Measurements from ENCODE around the gene ALAS1. TPM values are rescaled to one million over a fixed set of nuclear protein-coding genes. Genes with fewer than 3 reads are reported as not detected.
"Not testable (repeated sequence)": the region's sequence is repeated elsewhere in the genome, so short reads cannot be mapped to it uniquely, and the experiment has no call there.

ALAS1 gene
- total RNA-seq, 1 experiment from 2014 or later = 58.6 TPM

GRCh38 chr3:52176951-52177700, 20.8 kb upstream of the ALAS1 start:
- no peak overlapping the region for H3K27ac ChIP-seq (ENCODE audit: low read depth, low read length, poor library complexity, severe bottlenecking)
- ChIA-PET POLR2A (ENCODE audit: low non-redundant PET) (no interaction called here), CTCF (no interaction called here)
- H3K36me3 ChIP-seq (ENCODE audit: insufficient read depth, low read length, poor library complexity, severe bottlenecking) = no peaks in the 10 kb centered on the region
- no TSS peak for BruUV-seq (replicated peaks)
- H3K27me3 ChIP-seq (replicated peaks; ENCODE audit: insufficient read depth, low read depth, low read length, poor library complexity) = no peaks in the 10 kb centered on the region
- no peak for TF ChIP-seq CTCF (conservative IDR thresholded peaks at IDR 0.05; ENCODE audit: low read depth, low read length)
- TF ChIP-seq EZH2 (IDR thresholded peaks at IDR 0.05; ENCODE audit: borderline replicate concordance, low read depth, low read length, poor library complexity, severe bottlenecking) = no peak
- H3K9me3 ChIP-seq (ENCODE audit: low read depth, low read length, poor library complexity, severe bottlenecking) = no peaks in the 10 kb centered on the region
- intact Hi-C loops (cut with micrococcal nuclease; ENCODE audit: unreplicated experiment) = no loop called here
- H3K4me1 ChIP-seq (ENCODE audit: insufficient read depth, low read length, poor library complexity, severe bottlenecking) = no peaks in the 10 kb centered on the region
- no peak overlapping the region for H3K4me3 ChIP-seq (ENCODE audit: low read depth, low read length, poor library complexity, severe bottlenecking)
- no peak for DNase-seq (ENCODE audit: low spot score)

- Histone ChIP-seq H3K4me1 (ENCODE audit: insufficient read depth, low read length, poor library complexity, severe bottlenecking) (no peaks in the 10 kb centered on the region), H3K4me3 (ENCODE audit: low read depth, low read length, poor library complexity, severe bottlenecking) (no peak overlapping the region), H3K27ac (ENCODE audit: low read depth, low read length, poor library complexity, severe bottlenecking) (no peak overlapping the region), H3K9me3 (ENCODE audit: low read depth, low read length, poor library complexity, severe bottlenecking) (no peaks in the 10 kb centered on the region), H3K36me3 (ENCODE audit: insufficient read depth, low read length, poor library complexity, severe bottlenecking) (no peaks in the 10 kb centered on the region), H3K27me3 (replicated peaks; ENCODE audit: insufficient read depth, low read depth, low read length, poor library complexity) (no peaks in the 10 kb centered on the region)
- BruUV-seq (replicated peaks) = no TSS peak
- no peak for DNase-seq (ENCODE audit: low spot score)
- TF ChIP-seq CTCF (conservative IDR thresholded peaks at IDR 0.05; ENCODE audit: low read depth, low read length) (no peak), EZH2 (IDR thresholded peaks at IDR 0.05; ENCODE audit: borderline replicate concordance, low read depth, low read length, poor library complexity, severe bottlenecking) (no peak)
- intact Hi-C loops (cut with micrococcal nuclease; ENCODE audit: unreplicated experiment) = no loop called here
- POLR2A ChIA-PET (ENCODE audit: low non-redundant PET) = no interaction called here
- CTCF ChIA-PET = no interaction called here
Measured at GRCh38 chr3:52177701-52178042, 20.3 kb upstream of the ALAS1 start.

- DNase-seq (ENCODE audit: low spot score); intact Hi-C loops (cut with micrococcal nuclease; ENCODE audit: unreplicated experiment); BruUV-seq (replicated peaks); H3K9me3 ChIP-seq (ENCODE audit: low read depth, low read length, poor library complexity, severe bottlenecking); H3K4me1 ChIP-seq (ENCODE audit: insufficient read depth, low read length, poor library complexity, severe bottlenecking); POLR2A ChIA-PET (ENCODE audit: low non-redundant PET); H3K27ac ChIP-seq (ENCODE audit: low read depth, low read length, poor library complexity, severe bottlenecking); H3K27me3 ChIP-seq (replicated peaks; ENCODE audit: insufficient read depth, low read depth, low read length, poor library complexity); CTCF ChIA-PET; H3K4me3 ChIP-seq (ENCODE audit: low read depth, low read length, poor library complexity, severe bottlenecking); H3K36me3 ChIP-seq (ENCODE audit: insufficient read depth, low read length, poor library complexity, severe bottlenecking): not testable (repeated sequence)
Measured at GRCh38 chr3:52178126-52178525, 19.8 kb upstream of the ALAS1 start.

GRCh38 chr3:52178537-52178936, 19.4 kb upstream of the ALAS1 start:
- Histone ChIP-seq H3K27ac (ENCODE audit: low read depth, low read length, poor library complexity, severe bottlenecking) (no peak overlapping the region), H3K9me3 (ENCODE audit: low read depth, low read length, poor library complexity, severe bottlenecking) (no peaks in the 10 kb centered on the region), H3K36me3 (ENCODE audit: insufficient read depth, low read length, poor library complexity, severe bottlenecking) (no peaks in the 10 kb centered on the region), H3K4me1 (ENCODE audit: insufficient read depth, low read length, poor library complexity, severe bottlenecking) (no peaks in the 10 kb centered on the region), H3K4me3 (ENCODE audit: low read depth, low read length, poor library complexity, severe bottlenecking) (no peak overlapping the region), H3K27me3 (replicated peaks; ENCODE audit: insufficient read depth, low read depth, low read length, poor library complexity) (no peaks in the 10 kb centered on the region)
- ChIA-PET POLR2A (ENCODE audit: low non-redundant PET) (no interaction called here), CTCF (no interaction called here)
- no TSS peak for BruUV-seq (replicated peaks)
- intact Hi-C loops (cut with micrococcal nuclease; ENCODE audit: unreplicated experiment) = no loop called here
- no peak for TF ChIP-seq CTCF (conservative IDR thresholded peaks at IDR 0.05; ENCODE audit: low read depth, low read length)
- no peak for DNase-seq (ENCODE audit: low spot score)

Data from A673 (cell line).